WTC11 (cell line): ENCODE data around the gene MYH9. TPM values are rescaled to one million over a fixed set of nuclear protein-coding genes. Genes with fewer than 3 reads are reported as not detected.

ENCODE experiments used
- ATAC-seq: fragments of 200-7000 bp; cut with Tn5 transposase; 2 replicates; pipeline ENCODE4 v1.10.0; 2021; ENCODE audit warnings: mild to moderate bottlenecking, moderate library complexity
- CTCF ChIA-PET: fragments of 300-600 bp; sonication (Branson Sonifier 250); formaldehyde crosslinking; loops from one replicate; lab custom pipeline; 2021; ENCODE audit warnings: antibody characterized with exemption; lab: Charles Lee
- POLR2A ChIA-PET: fragments of 350-600 bp; sonication (Branson Sonifier 250); formaldehyde crosslinking; loops from one replicate; lab custom pipeline; 2021; ENCODE audit warnings: antibody characterized with exemption; lab: Charles Lee
- DNase-seq: peaks from one replicate; pipeline ENCODE4 v3.0.0; 2021; ENCODE audit warnings: low spot score
- H3K27ac Mint-ChIP-seq: 2 replicates; pipeline ENCODE4 v1.8.0; 2021; ENCODE audit warnings: mixed read lengths
- H3K27me3 Mint-ChIP-seq: 2 replicates; pipeline ENCODE4 v1.8.0; 2021; ENCODE audit warnings: low read depth, mild to moderate bottlenecking, moderate library complexity, mixed read lengths
- H3K36me3 Mint-ChIP-seq: 2 replicates; pipeline ENCODE4 v1.8.0; 2021; ENCODE audit warnings: mixed read lengths
- H3K4me1 Mint-ChIP-seq: 2 replicates; pipeline ENCODE4 v1.8.0; 2022; ENCODE audit warnings: mixed read lengths
- H3K4me3 Mint-ChIP-seq: 2 replicates; pipeline ENCODE4 v1.8.0; 2021; ENCODE audit warnings: mild to moderate bottlenecking, moderate library complexity, mixed read lengths
- H3K9me3 Mint-ChIP-seq: 2 replicates; pipeline ENCODE4 v1.8.0; 2021; ENCODE audit warnings: mixed read lengths
- ATF3 ChIP-seq: sonication (generic); formaldehyde crosslinking; conservative IDR thresholded peaks from 2 replicates; pipeline ENCODE4 v1.8.1; 2022; ENCODE audit warnings: mild to moderate bottlenecking, missing genetic modification reagents
- CREM ChIP-seq: sonication (generic); formaldehyde crosslinking; IDR thresholded peaks from 2 replicates; pipeline ENCODE4 v1.8.1; 2022; ENCODE audit warnings: mild to moderate bottlenecking, missing genetic modification reagents, moderate library complexity
- EMX1 ChIP-seq: fragments of 250-450 bp; sonication (Bioruptor Pico); IDR thresholded peaks from 2 replicates; pipeline ENCODE4 v1.8.0; 2021; ENCODE audit warnings: mild to moderate bottlenecking
- ESRRA ChIP-seq: sonication (generic); formaldehyde crosslinking; IDR thresholded peaks from 2 replicates; pipeline ENCODE4 v1.8.1; 2022; ENCODE audit warnings: mild to moderate bottlenecking, missing genetic modification reagents, borderline replicate concordance
- JAZF1 ChIP-seq: fragments of 250-450 bp; sonication (Bioruptor Pico); IDR thresholded peaks from 2 replicates; pipeline ENCODE4 v1.9.0; 2021; ENCODE audit warnings: moderate library complexity, mild to moderate bottlenecking, inconsistent platforms
- JUN ChIP-seq: sonication (generic); formaldehyde crosslinking; IDR thresholded peaks from 2 replicates; pipeline ENCODE4 v1.8.0; 2023; ENCODE audit warnings: mild to moderate bottlenecking, missing genetic modification reagents
- MAX ChIP-seq: sonication (generic); formaldehyde crosslinking; IDR thresholded peaks from 2 replicates; pipeline ENCODE4 v1.8.0; 2022; ENCODE audit warnings: mild to moderate bottlenecking, missing genetic modification reagents
- MLX ChIP-seq: sonication (generic); formaldehyde crosslinking; IDR thresholded peaks from 2 replicates; pipeline ENCODE4 v1.8.1; 2023; ENCODE audit warnings: mild to moderate bottlenecking, missing genetic modification reagents, moderate library complexity
- NFATC4 ChIP-seq: fragments of 250-450 bp; sonication (Bioruptor Pico); IDR thresholded peaks from 2 replicates; pipeline ENCODE4 v1.9.0; 2021; ENCODE audit warnings: mild to moderate bottlenecking
- NFYB ChIP-seq: sonication (generic); formaldehyde crosslinking; conservative IDR thresholded peaks from 2 replicates; pipeline ENCODE4 v1.8.0; 2022; ENCODE audit warnings: low read depth, missing genetic modification reagents
- SP1 ChIP-seq: sonication (generic); formaldehyde crosslinking; conservative IDR thresholded peaks from 2 replicates; pipeline ENCODE4 v1.8.1; 2022; ENCODE audit warnings: missing genetic modification reagents
- TEAD1 ChIP-seq: sonication (generic); formaldehyde crosslinking; IDR thresholded peaks from 2 replicates; pipeline ENCODE4 v1.8.0; 2022; ENCODE audit warnings: mild to moderate bottlenecking, missing genetic modification reagents
- TP53 ChIP-seq: sonication (generic); formaldehyde crosslinking; IDR thresholded peaks from 2 replicates; pipeline ENCODE4 v1.8.1; 2023; ENCODE audit warnings: mild to moderate bottlenecking, missing genetic modification reagents
- ZBTB21 ChIP-seq: sonication (generic); formaldehyde crosslinking; IDR thresholded peaks from 2 replicates; pipeline ENCODE4 v1.8.1; 2023; ENCODE audit warnings: mild to moderate bottlenecking, missing genetic modification reagents, borderline replicate concordance
- ZMAT4 ChIP-seq: fragments of 250-450 bp; sonication (Bioruptor Pico); IDR thresholded peaks from 2 replicates; pipeline ENCODE4 v1.9.0; 2021; ENCODE audit warnings: mild to moderate bottlenecking
- ZNF138 ChIP-seq: sonication (generic); formaldehyde crosslinking; conservative IDR thresholded peaks from 2 replicates; pipeline ENCODE4 v1.8.1; 2022; ENCODE audit warnings: mild to moderate bottlenecking, moderate library complexity, missing genetic modification reagents
- ZNF396 ChIP-seq: fragments of 250-450 bp; sonication (Bioruptor Pico); IDR thresholded peaks from 2 replicates; pipeline ENCODE4 v1.8.0; 2021; ENCODE audit warnings: mild to moderate bottlenecking, moderate library complexity, borderline replicate concordance
- ZNF512 ChIP-seq: sonication (generic); formaldehyde crosslinking; IDR thresholded peaks from 2 replicates; pipeline ENCODE4 v1.8.1; 2022; ENCODE audit warnings: missing genetic modification reagents, borderline replicate concordance
- total RNA-seq: library from RNA; stranded (reverse); gene quantifications from 3 replicates; pipeline ENCODE4 v1.2.3, GENCODE V29; 2021

The MYH9 gene
- total RNA-seq, 1 experiment from 2014 or later: 277 TPM

- CTCF ChIA-PET: no interaction called here
- H3K27me3 Mint-ChIP-seq: peaks cover 10% of the 10 kb centered on the region
- peaks cover 18% of the 10 kb centered on the region for H3K36me3 Mint-ChIP-seq
- DNase-seq (no peak), ATAC-seq (no peak)
- H3K9me3 Mint-ChIP-seq: peaks cover 50% of the 10 kb centered on the region
- peaks cover 12% of the 10 kb centered on the region for H3K4me1 Mint-ChIP-seq
- POLR2A ChIA-PET: no interaction called here
- no peak overlapping the region for H3K27ac Mint-ChIP-seq
- no peak for TF ChIP-seq ZNF512 (CRISPR knock-in tag)
- no peak for TF ChIP-seq ZNF396
- no peak for TF ChIP-seq ESRRA (CRISPR knock-in tag)
- no peak for TF ChIP-seq NFATC4 (CRISPR knock-in tag)
- TF ChIP-seq, all 79 proteins: peak for 0
- no peak overlapping the region for H3K4me3 Mint-ChIP-seq
Observed at GRCh38 chr22:36246718-36247117, 141.0 kb downstream of the MYH9 start.

- DNase-seq: no peak
- CTCF ChIA-PET: no interaction called here
- no peak for ATAC-seq
- no peak overlapping the region for H3K4me3 Mint-ChIP-seq
- peaks cover 18% of the 10 kb centered on the region for H3K36me3 Mint-ChIP-seq
- peaks cover 10% of the 10 kb centered on the region for H3K27me3 Mint-ChIP-seq
- TF ChIP-seq TP53: no peak
- no peak for TF ChIP-seq MLX (CRISPR knock-in tag)
- TF ChIP-seq JUN: no peak
- no peak for TF ChIP-seq NFYB (CRISPR knock-in tag)
- TF ChIP-seq SP1 (CRISPR knock-in tag): no peak
- TF ChIP-seq ZBTB21 (CRISPR knock-in tag): no peak
- TF ChIP-seq ATF3 (CRISPR knock-in tag): no peak
- no peak for TF ChIP-seq TEAD1 (CRISPR knock-in tag)
- no peak for TF ChIP-seq JAZF1 (CRISPR knock-in tag)
- POLR2A ChIA-PET: no interaction called here
- H3K4me1 Mint-ChIP-seq: peaks cover 7% of the 10 kb centered on the region
- no peak overlapping the region for H3K27ac Mint-ChIP-seq
- H3K9me3 Mint-ChIP-seq: peaks cover 50% of the 10 kb centered on the region
Observed at GRCh38 chr22:36245805-36246356, 141.9 kb downstream of the MYH9 start.

GRCh38 chr22:36244522-36245391, 143.0 kb downstream of the MYH9 start:
- peaks cover 42% of the 10 kb centered on the region for H3K9me3 Mint-ChIP-seq
- ChIA-PET CTCF (interaction anchor here (0.8 kb wide), 1 partner anchor 40 kb away, joined by 3 read pairs; no protein-coding TSS in a partner anchor), POLR2A (interaction anchor here (0.6 kb wide), 1 partner anchor 490 kb away, joined by 5 read pairs; no protein-coding TSS in a partner anchor)
- H3K4me1 Mint-ChIP-seq: peaks cover 4% of the 10 kb centered on the region
- DNase-seq (no peak), ATAC-seq (no peak)
- no peak overlapping the region for H3K27ac Mint-ChIP-seq
- peaks cover 18% of the 10 kb centered on the region for H3K36me3 Mint-ChIP-seq
- TF ChIP-seq ZMAT4 (CRISPR knock-in tag): no peak
- no peak for TF ChIP-seq ZNF138 (CRISPR knock-in tag)
- no peak for TF ChIP-seq MAX (CRISPR knock-in tag)
- TF ChIP-seq EMX1 (CRISPR knock-in tag): no peak
- TF ChIP-seq JAZF1 (CRISPR knock-in tag): no peak
- no peak for TF ChIP-seq CREM
- H3K27me3 Mint-ChIP-seq: peaks cover 10% of the 10 kb centered on the region
- no peak overlapping the region for H3K4me3 Mint-ChIP-seq
